ENCODE data around the gene RORC. TPM values are rescaled to one million over a fixed set of nuclear protein-coding genes. Genes with fewer than 3 reads are reported as not detected.

RORC gene
- total RNA-seq, 2 donors from 2014 or later: not detected

- H3K27ac ChIP-seq (ENCODE audit: low read depth, low read length): no peak overlapping the region
- Mint-ChIP-seq H3K36me3 (ENCODE audit: low read depth) (no peaks in the 10 kb centered on the region), H3K4me3 (no peak overlapping the region), H3K27ac (no peak overlapping the region), H3K27me3 (ENCODE audit: insufficient read depth) (peaks cover 10% of the 10 kb centered on the region), H3K4me1 (peaks cover 17% of the 10 kb centered on the region), H3K9me3 (no peaks in the 10 kb centered on the region)
- H3K4me3 ChIP-seq (ENCODE audit: low read length): no peak overlapping the region
- DNase-seq: no peak
- no peaks in the 10 kb centered on the region for H3K9me3 ChIP-seq (ENCODE audit: control insufficient read depth, low read length)
- no peak for TF ChIP-seq CTCF (conservative IDR thresholded peaks at IDR 0.05)
- H3K9ac ChIP-seq (ENCODE audit: extremely low read depth, low read length, poor library complexity, severe bottlenecking): no peak overlapping the region
- 82% methylated on average over 1 of the region's 1 CpG; no CpG with 5 or more reads in 1 of the 2 experiments for WGBS, 2 experiments (ENCODE audit: insufficient coverage in 1 of 2, insufficient read length in 1 of 2)
- no peaks in the 10 kb centered on the region for H3K36me3 ChIP-seq (ENCODE audit: control insufficient read depth, insufficient read depth, low read length)
- H3K4me1 ChIP-seq (ENCODE audit: control insufficient read depth, insufficient read depth, low read length): no peaks in the 10 kb centered on the region
- no peaks in the 10 kb centered on the region for H3K27me3 ChIP-seq (ENCODE audit: control insufficient read depth, insufficient read depth, low read length, poor library complexity, severe bottlenecking)
These were observed 23.8 kb downstream of the RORC start for GRCh38 chr1:151807766-151808165.

DNA sequence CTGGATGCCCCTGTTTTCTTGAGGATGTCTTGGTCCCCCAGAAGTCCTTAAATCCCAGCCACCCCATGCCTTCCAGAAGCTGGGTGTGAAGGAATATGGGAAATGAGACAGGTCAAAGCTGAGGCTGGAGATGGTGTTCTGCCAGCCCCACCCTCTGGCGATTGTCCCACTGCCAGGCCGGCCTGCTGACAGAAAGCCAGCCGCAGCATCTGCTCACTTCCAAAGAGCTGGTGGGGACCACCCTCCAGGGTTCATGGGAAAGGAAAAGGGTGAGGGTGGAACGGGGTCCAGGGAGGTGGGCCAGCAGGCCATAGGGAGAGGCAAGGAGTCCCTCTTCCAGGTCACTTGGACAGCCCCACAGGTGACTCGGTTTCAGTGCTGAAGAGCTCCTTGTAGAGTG lies 24.5 kb downstream of the RORC start:
- H3K36me3 Mint-ChIP-seq (ENCODE audit: low read depth): no peaks in the 10 kb centered on the region
- no peak for TF ChIP-seq CTCF (conservative IDR thresholded peaks at IDR 0.05)
- no peaks in the 10 kb centered on the region for H3K27me3 ChIP-seq (ENCODE audit: control insufficient read depth, insufficient read depth, low read length, poor library complexity, severe bottlenecking)
- H3K4me3 ChIP-seq (ENCODE audit: low read length): no peak overlapping the region
- H3K9me3 ChIP-seq (ENCODE audit: control insufficient read depth, low read length): no peaks in the 10 kb centered on the region
- no peak overlapping the region for H3K4me3 Mint-ChIP-seq
- no peak overlapping the region for H3K9ac ChIP-seq (ENCODE audit: extremely low read depth, low read length, poor library complexity, severe bottlenecking)
- no peak overlapping the region for H3K27ac ChIP-seq (ENCODE audit: low read depth, low read length)
- peaks cover 10% of the 10 kb centered on the region for H3K27me3 Mint-ChIP-seq (ENCODE audit: insufficient read depth)
- DNase-seq: no peak
- H3K4me1 ChIP-seq (ENCODE audit: control insufficient read depth, insufficient read depth, low read length): no peaks in the 10 kb centered on the region
- H3K36me3 ChIP-seq (ENCODE audit: control insufficient read depth, insufficient read depth, low read length): no peaks in the 10 kb centered on the region
- H3K27ac Mint-ChIP-seq: no peak overlapping the region
- H3K4me1 Mint-ChIP-seq: peaks cover 17% of the 10 kb centered on the region
- H3K9me3 Mint-ChIP-seq: no peaks in the 10 kb centered on the region
- 88 to 95% methylated on average over 3 to 5 of the region's 5 CpGs for WGBS, 2 experiments (ENCODE audit: insufficient coverage in 1 of 2, insufficient read length in 1 of 2)

GRCh38 chr1:151806170-151806569 lies 25.4 kb downstream of the RORC start:
- Histone ChIP-seq H3K9me3 (ENCODE audit: control insufficient read depth, low read length) (no peaks in the 10 kb centered on the region), H3K4me1 (ENCODE audit: control insufficient read depth, insufficient read depth, low read length) (no peaks in the 10 kb centered on the region), H3K4me3 (ENCODE audit: low read length) (no peak overlapping the region), H3K27ac (ENCODE audit: low read depth, low read length) (no peak overlapping the region), H3K36me3 (ENCODE audit: control insufficient read depth, insufficient read depth, low read length) (no peaks in the 10 kb centered on the region), H3K27me3 (ENCODE audit: control insufficient read depth, insufficient read depth, low read length, poor library complexity, severe bottlenecking) (no peaks in the 10 kb centered on the region), H3K9ac (ENCODE audit: extremely low read depth, low read length, poor library complexity, severe bottlenecking) (no peak overlapping the region)
- no peaks in the 10 kb centered on the region for H3K9me3 Mint-ChIP-seq
- H3K36me3 Mint-ChIP-seq (ENCODE audit: low read depth): no peaks in the 10 kb centered on the region
- WGBS, 2 experiments (ENCODE audit: insufficient coverage in 1 of 2, insufficient read length in 1 of 2): 93 to 97% methylated on average over 6 to 7 of the region's 7 CpGs
- no peak overlapping the region for H3K27ac Mint-ChIP-seq
- no peak for TF ChIP-seq CTCF (conservative IDR thresholded peaks at IDR 0.05)
- DNase-seq: no peak
- H3K4me3 Mint-ChIP-seq: no peak overlapping the region
- H3K27me3 Mint-ChIP-seq (ENCODE audit: insufficient read depth): peaks cover 10% of the 10 kb centered on the region
- H3K4me1 Mint-ChIP-seq: peaks cover 17% of the 10 kb centered on the region

Measured in endodermal cell (in vitro differentiated cells).